Body of pancreas (tissue), 4 donors: ENCODE data around the gene THNSL1. TPM values are rescaled to one million over a fixed set of nuclear protein-coding genes. Genes with fewer than 3 reads are reported as not detected.

Experiments used
- ATAC-seq: fragments of 150-250 bp; one replicate; pipeline ENCODE4 v1.9.1; 2016
- DNase-seq, 4 donors: peaks; one replicate each; pipeline ENCODE4 v3.0.0-alpha.2; 2019
- H3K27ac ChIP-seq, 4 donors: fragments of 200-600 bp; sonication (generic); 1 replicate in 3 of 4; 2 replicates in 1 of 4; pipeline versions ENCODE4 v1.5.1 to v1.6.1; 2016 to 2019; ENCODE audit warnings: mild to moderate bottlenecking in 1 of 4, mixed read lengths in 1 of 4, moderate library complexity in 1 of 4
- H3K27me3 ChIP-seq, 2 donors: fragments of 200-600 bp; sonication (generic); one replicate each; pipeline ENCODE4 v1.6.0; 2016; ENCODE audit warnings: mild to moderate bottlenecking in 1 of 2
- H3K36me3 ChIP-seq, 2 donors: fragments of 200-600 bp; sonication (generic); replicated peaks in 1 of 2; 2 replicates each; pipeline ENCODE4 v1.5.1; 2016; ENCODE audit warnings: low read depth in 2 of 2; ENCODE audit not compliant: insufficient read depth in 1 of 2
- H3K4me1 ChIP-seq: fragments of 200-600 bp; sonication (generic); one replicate; pipeline ENCODE4 v1.6.0; 2016
- H3K4me3 ChIP-seq, 2 donors: fragments of 200-600 bp; sonication (generic); 1 replicate in 1 of 2; 2 replicates in 1 of 2; pipeline ENCODE4 v1.5.1; 2016 to 2019
- H3K9me3 ChIP-seq, 3 donors: fragments of 200-600 bp; sonication (generic); 1 replicate in 2 of 3; 2 replicates in 1 of 3; pipeline ENCODE4 v1.5.1; 2016
- CTCF ChIP-seq, 7 experiments: fragments of 450-650 bp in 4 of 7; fragments of 200-600 bp in 3 of 7; sonication (generic) in 3 of 7; IDR thresholded peaks; one replicate each; pipeline ENCODE4 v1.5.1; 2016 to 2019; ENCODE audit warnings: antibody characterized with exemption in 7 of 7
- POLR2A ChIP-seq, 3 donors: fragments of 450-650 bp; IDR thresholded peaks; one replicate each; pipeline ENCODE4 v1.6.1; 2016; ENCODE audit warnings: antibody characterized with exemption in 3 of 3, mild to moderate bottlenecking in 2 of 3
- WGBS, 2 donors: methylation state at CpG; one replicate each; pipeline ENCODE4 v1.1.5; 2017; 5-methylcytosine and 5-hydroxymethylcytosine counted together
- intact Hi-C: fragments of 100-400 bp; cut with DNase I; formaldehyde crosslinking; loops from one replicate; pipeline ENCODE4 v1.15.1; 2023
- total RNA-seq, 2 donors: library from RNA; depleted of rRNA; stranded (reverse); fragments of >200 nt; gene quantifications; one replicate each; pipeline ENCODE4 v1.1.0, GENCODE V29; 2016

Gene THNSL1
- total RNA-seq, 2 donors from 2014 or later = under 0.01 to 4.9 TPM

DNA sequence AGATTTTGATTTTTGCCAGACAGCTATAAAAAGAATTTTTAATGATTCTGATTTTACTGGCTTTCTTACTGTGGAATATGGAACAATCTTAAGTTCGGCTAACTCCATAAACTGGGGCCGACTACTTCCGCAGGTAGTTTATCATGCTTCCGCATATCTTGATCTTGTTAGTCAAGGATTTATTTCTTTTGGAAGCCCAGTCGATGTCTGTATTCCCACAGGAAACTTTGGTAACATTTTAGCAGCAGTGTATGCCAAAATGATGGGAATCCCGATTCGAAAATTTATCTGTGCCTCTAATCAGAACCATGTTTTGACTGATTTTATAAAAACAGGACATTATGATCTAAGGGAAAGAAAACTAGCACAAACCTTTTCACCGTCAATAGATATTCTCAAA is 8.1 kb downstream of the THNSL1 start:
- TF ChIP-seq CTCF (IDR thresholded peaks at IDR 0.05) (no peak), POLR2A (IDR thresholded peaks at IDR 0.05) (no peak)
- WGBS, 2 donors = 64 to 77% methylated on average over 8 of the region's 8 CpGs
- Histone ChIP-seq H3K27me3 (no peaks in the 10 kb centered on the region), H3K36me3 (no peaks in the 10 kb centered on the region), H3K27ac (no peak overlapping the region), H3K9me3 (no peaks in the 10 kb centered on the region), H3K4me1 (no peaks in the 10 kb centered on the region), H3K4me3 (no peak overlapping the region)
- intact Hi-C loops = no loop called here
- ATAC-seq = no peak
- no peak for DNase-seq

GRCh38 chr10:25026463-25026862 is 10.1 kb downstream of the THNSL1 start:
- DNase-seq = no peak
- TF ChIP-seq CTCF (IDR thresholded peaks at IDR 0.05) = peak in 6 of 7 experiments; percentile 11 to 51 (median 48)
- no peak for TF ChIP-seq POLR2A (IDR thresholded peaks at IDR 0.05)
- H3K4me3 ChIP-seq = no peak overlapping the region
- intact Hi-C loops = no loop called here
- 67% methylated on average over 1 of the region's 1 CpG for WGBS, 2 donors
- no peak overlapping the region for H3K27ac ChIP-seq
- no peaks in the 10 kb centered on the region for H3K27me3 ChIP-seq
- no peaks in the 10 kb centered on the region for H3K9me3 ChIP-seq
- H3K36me3 ChIP-seq = no peaks in the 10 kb centered on the region
- H3K4me1 ChIP-seq = no peaks in the 10 kb centered on the region
- no peak for ATAC-seq

DNA sequence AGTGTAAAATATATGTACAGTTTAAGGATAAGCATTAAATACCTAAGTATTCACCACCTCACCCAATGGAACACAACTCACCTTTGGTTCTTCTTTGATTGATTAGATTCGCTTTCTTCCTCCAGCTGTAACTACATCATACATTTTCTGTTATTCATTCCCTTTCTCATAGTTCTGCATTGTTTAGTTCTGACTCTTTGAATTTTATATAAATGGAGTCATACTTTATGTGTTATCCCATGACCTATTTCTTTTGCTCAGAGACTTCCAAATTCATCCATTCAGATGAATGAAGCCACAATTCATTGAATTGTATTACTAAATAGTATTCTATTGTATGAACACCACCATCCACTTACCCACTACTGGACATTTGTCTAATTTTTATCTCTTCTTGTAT is 12.3 kb downstream of the THNSL1 start:
- intact Hi-C loops = no loop called here
- Histone ChIP-seq H3K9me3 (no peaks in the 10 kb centered on the region), H3K27me3 (no peaks in the 10 kb centered on the region), H3K27ac (no peak overlapping the region), H3K4me1 (no peaks in the 10 kb centered on the region), H3K36me3 (no peaks in the 10 kb centered on the region), H3K4me3 (no peak overlapping the region)
- no peak for TF ChIP-seq POLR2A (IDR thresholded peaks at IDR 0.05)
- TF ChIP-seq CTCF (IDR thresholded peaks at IDR 0.05) = no peak
- 95 to 100% methylated on average over 1 of the region's 1 CpG for WGBS, 2 donors
- no peak for ATAC-seq
- no peak for DNase-seq

GRCh38 chr10:25029519-25029918 is 13.1 kb downstream of the THNSL1 start:
- TF ChIP-seq CTCF (IDR thresholded peaks at IDR 0.05) (no peak), POLR2A (IDR thresholded peaks at IDR 0.05) (no peak)
- no peaks in the 10 kb centered on the region for H3K9me3 ChIP-seq
- 54 to 65% methylated on average over 2 of the region's 2 CpGs for WGBS, 2 donors
- H3K4me3 ChIP-seq = no peak overlapping the region
- no peaks in the 10 kb centered on the region for H3K36me3 ChIP-seq
- H3K27ac ChIP-seq = peak overlapping the region in 2 of 4 donors; percentile 5 to 32
- ATAC-seq (peak; percentile 83), DNase-seq (no peak)
- no peaks in the 10 kb centered on the region for H3K27me3 ChIP-seq
- no peaks in the 10 kb centered on the region for H3K4me1 ChIP-seq
- intact Hi-C loops = no loop called here

- 31 to 45% methylated on average over 3 of the region's 3 CpGs for WGBS, 2 donors
- Histone ChIP-seq H3K27ac (no peak overlapping the region), H3K9me3 (no peaks in the 10 kb centered on the region), H3K4me3 (no peak overlapping the region), H3K36me3 (no peaks in the 10 kb centered on the region), H3K27me3 (no peaks in the 10 kb centered on the region), H3K4me1 (peaks cover 6% of the 10 kb centered on the region)
- no peak for TF ChIP-seq POLR2A (IDR thresholded peaks at IDR 0.05)
- no peak for TF ChIP-seq CTCF (IDR thresholded peaks at IDR 0.05)
- intact Hi-C loops = no loop called here
- ATAC-seq (no peak), DNase-seq (no peak)
These were observed 20.0 kb downstream of the THNSL1 start for GRCh38 chr10:25036381-25036780.
